SJSA1 (cell line): ENCODE data around the gene KAT14. TPM values are rescaled to one million over a fixed set of nuclear protein-coding genes. Genes with fewer than 3 reads are reported as not detected.

Source experiments
- DNase-seq, 2 experiments: peaks; one replicate each; pipeline ENCODE4 v3.0.0-alpha.2; 2015 to 2020; ENCODE audit warnings: low spot score in 2 of 2, low read depth in 1 of 2
- H3K27ac ChIP-seq: fragments of 250-450 bp; sonication (Bioruptor Pico); 2 replicates; pipeline ENCODE4 v1.5.1; 2020; ENCODE audit warnings: mild to moderate bottlenecking, moderate library complexity
- H3K27me3 ChIP-seq: fragments of 250-450 bp; sonication (Bioruptor Pico); replicated peaks from 2 replicates; pipeline ENCODE4 v1.5.1; 2020; ENCODE audit warnings: mild to moderate bottlenecking, moderate library complexity
- H3K36me3 ChIP-seq: fragments of 250-450 bp; sonication (Bioruptor Pico); 2 replicates; pipeline ENCODE4 v1.5.1; 2020; ENCODE audit warnings: mild to moderate bottlenecking
- H3K4me1 ChIP-seq: fragments of 250-450 bp; sonication (Bioruptor Pico); replicated peaks from 2 replicates; pipeline ENCODE4 v1.6.1; 2021; ENCODE audit warnings: mild to moderate bottlenecking
- H3K4me3 ChIP-seq: fragments of 250-450 bp; sonication (Bioruptor Pico); 2 replicates; pipeline ENCODE4 v1.5.1; 2020; ENCODE audit warnings: mild to moderate bottlenecking
- H3K9me3 ChIP-seq: fragments of 250-450 bp; sonication (Bioruptor Pico); replicated peaks from 2 replicates; pipeline ENCODE4 v1.5.1; 2020; ENCODE audit warnings: mild to moderate bottlenecking
- total RNA-seq: library from RNA; depleted of rRNA; stranded (reverse); fragments of >200 nt; shearing (Covaris generic); gene quantifications from 2 replicates; pipeline ENCODE4 v1.2.3, GENCODE V29; 2014

KAT14 gene
- total RNA-seq, 1 experiment from 2014 or later = 15.3 TPM

- Histone ChIP-seq H3K36me3 (no peaks in the 10 kb centered on the region; the same call in 1 of the 2 replicates), H3K4me3 (no peak overlapping the region), H3K9me3 (no peaks in the 10 kb centered on the region), H3K27ac (no peak overlapping the region), H3K27me3 (peaks cover 7% of the 10 kb centered on the region; the same call in 1 of the 2 replicates), H3K4me1 (peaks cover 5% of the 10 kb centered on the region)
- no peak for DNase-seq
Observed at GRCh38 chr20:18132663-18133062, 5.0 kb upstream of the KAT14 start.

DNA sequence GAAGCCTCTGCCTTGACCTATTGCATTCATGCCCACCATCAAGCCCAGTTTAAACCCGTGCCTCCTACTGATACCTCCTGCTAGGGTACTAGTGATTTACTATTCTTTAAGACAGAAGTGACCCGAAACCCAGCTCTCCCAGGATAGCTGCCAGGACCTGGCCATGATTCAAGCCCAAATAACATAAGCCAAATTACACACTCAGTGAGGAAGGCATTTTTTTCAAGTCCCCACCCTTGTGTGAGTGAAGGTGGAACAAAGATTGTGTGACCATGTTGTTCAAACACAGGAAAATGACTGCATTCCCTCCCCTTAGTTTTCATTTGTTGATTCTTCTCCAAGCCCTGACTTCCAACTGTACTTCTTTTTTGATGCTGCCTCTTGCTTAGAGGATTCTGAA lies 3.7 kb upstream of the KAT14 start:
- H3K4me1 ChIP-seq = peaks cover 8% of the 10 kb centered on the region
- H3K36me3 ChIP-seq = peaks cover 5% of the 10 kb centered on the region; the same call in 1 of the 2 replicates
- H3K4me3 ChIP-seq = no peak overlapping the region
- DNase-seq = no peak
- no peaks in the 10 kb centered on the region for H3K9me3 ChIP-seq
- 0 out of 2 replicates have a peak, but pooled peaks cover 7% of the 10 kb centered on the region for H3K27me3 ChIP-seq
- H3K27ac ChIP-seq = no peak overlapping the region

- peaks cover 18% of the 10 kb centered on the region for H3K36me3 ChIP-seq
- no peak for DNase-seq
- H3K27ac ChIP-seq = peak overlapping the region; percentile 47
- H3K4me1 ChIP-seq = peaks cover 13% of the 10 kb centered on the region
- H3K4me3 ChIP-seq = peak overlapping the region; percentile 87
- H3K9me3 ChIP-seq = no peaks in the 10 kb centered on the region
- no peaks in the 10 kb centered on the region for H3K27me3 ChIP-seq
Observed at GRCh38 chr20:18138266-18138582, 561 bp downstream of the KAT14 start.

DNA sequence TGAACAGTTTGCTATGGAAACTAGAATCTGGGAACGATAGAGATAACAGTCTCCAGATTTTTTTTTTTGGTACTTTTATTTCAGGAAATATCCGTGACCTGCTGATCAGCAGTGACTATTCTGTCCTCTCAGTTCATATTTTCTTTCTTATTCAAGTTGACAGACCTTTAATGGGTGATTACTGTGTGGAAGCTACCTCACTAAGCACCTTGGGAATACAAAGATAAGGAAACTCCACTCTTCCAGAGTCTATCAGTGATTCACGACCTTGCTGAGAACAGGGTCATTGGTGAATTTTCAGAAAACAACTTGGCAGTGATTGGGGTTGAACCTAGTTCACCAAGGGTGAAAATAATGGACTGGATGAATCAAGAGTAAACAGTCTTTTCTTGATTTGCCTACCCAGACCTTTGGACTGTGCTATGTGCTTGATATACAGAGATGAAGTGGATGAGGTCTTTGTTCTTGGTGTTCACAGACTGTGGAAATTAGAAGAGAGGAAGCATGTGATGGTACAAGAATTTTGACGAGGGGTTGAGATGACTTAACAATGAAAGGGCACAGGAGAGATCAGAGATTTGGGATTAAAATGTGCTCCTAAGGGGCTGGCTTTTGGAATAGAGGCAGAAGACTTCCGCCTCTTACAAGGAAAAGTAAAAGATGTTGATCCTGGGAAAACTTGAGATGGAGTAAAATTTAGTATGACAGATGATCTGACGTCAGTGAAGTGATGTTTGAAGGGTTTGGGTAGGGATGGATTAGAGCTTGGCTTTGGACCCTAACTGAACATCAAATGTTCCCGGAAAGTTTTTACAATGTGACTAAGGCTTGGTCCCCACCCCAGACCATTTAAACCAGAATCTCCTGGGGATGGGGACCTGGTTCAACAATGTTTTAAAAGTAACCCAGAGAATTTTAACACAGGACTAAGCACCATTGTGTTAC lies 1.2 kb downstream of the KAT14 start:
- H3K27ac ChIP-seq = no peak overlapping the region
- H3K36me3 ChIP-seq = peaks cover 21% of the 10 kb centered on the region
- peak in 1 of 2 experiments; percentile 12 for DNase-seq

DNA sequence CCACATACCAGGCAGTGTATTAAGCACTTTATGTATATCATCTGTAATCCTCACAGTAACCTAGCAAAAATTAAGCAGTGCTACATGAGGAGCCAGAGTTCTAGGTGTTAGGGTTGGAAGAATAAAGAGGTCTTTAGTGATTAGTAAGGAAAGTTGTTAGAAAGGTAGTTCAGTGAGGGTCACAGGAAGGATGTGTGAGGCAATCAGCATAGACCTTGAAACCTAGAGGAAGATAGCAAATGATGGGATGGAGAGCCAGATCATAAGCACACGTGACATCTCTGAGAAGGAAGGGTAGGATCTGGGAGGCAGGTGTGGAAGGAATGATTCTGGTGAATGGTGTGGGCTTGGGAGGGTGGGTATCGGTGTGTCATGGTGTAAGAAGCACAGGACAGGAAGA lies 2.2 kb downstream of the KAT14 start:
- no peak overlapping the region for H3K4me3 ChIP-seq
- H3K27ac ChIP-seq = no peak overlapping the region
- peaks cover 28% of the 10 kb centered on the region for H3K36me3 ChIP-seq
- H3K9me3 ChIP-seq = no peaks in the 10 kb centered on the region
- H3K4me1 ChIP-seq = peaks cover 13% of the 10 kb centered on the region
- no peak for DNase-seq
- H3K27me3 ChIP-seq = no peaks in the 10 kb centered on the region

More for the DNA sequence above, 1.2 kb downstream of the KAT14 start:
- Histone ChIP-seq H3K9me3 (no peaks in the 10 kb centered on the region), H3K27me3 (no peaks in the 10 kb centered on the region), H3K4me1 (peaks cover 13% of the 10 kb centered on the region), H3K4me3 (peak overlapping the region; percentile 87)

DNA sequence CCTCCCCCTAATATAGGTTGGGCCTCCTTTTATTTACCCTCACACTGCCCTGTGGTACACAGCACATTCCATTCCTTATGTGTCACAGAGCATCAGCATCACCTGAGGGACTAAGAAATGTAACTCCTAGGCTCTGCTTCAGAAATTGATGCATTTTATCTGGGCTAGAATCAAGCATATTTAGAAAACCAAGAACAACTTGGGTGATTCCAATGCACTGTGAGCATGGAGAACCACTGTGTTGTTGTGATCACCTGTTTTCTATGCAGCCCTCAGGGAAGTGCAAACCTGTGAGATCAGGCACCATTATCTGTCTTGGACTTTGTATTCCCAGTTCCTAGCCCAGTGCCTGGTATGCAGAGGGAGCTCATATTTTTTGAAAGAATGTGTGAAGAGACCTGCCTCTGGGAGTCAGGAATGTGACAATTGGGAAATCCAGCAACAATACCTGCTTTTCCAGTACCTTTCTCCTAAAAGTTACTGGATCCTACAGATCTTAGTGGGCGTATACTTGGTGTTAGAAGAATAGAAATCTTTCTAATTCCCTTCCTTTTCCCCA lies 7.0 kb downstream of the KAT14 start:
- no peaks in the 10 kb centered on the region for H3K9me3 ChIP-seq
- H3K27ac ChIP-seq = no peak overlapping the region
- no peak overlapping the region for H3K4me3 ChIP-seq
- H3K4me1 ChIP-seq = no peaks in the 10 kb centered on the region
- H3K27me3 ChIP-seq = no peaks in the 10 kb centered on the region
- H3K36me3 ChIP-seq = peaks cover 34% of the 10 kb centered on the region
- DNase-seq = no peak

GRCh38 chr20:18154342-18154741 lies 16.7 kb downstream of the KAT14 start:
- no peak for DNase-seq
- Histone ChIP-seq H3K36me3 (peaks cover 42% of the 10 kb centered on the region), H3K27me3 (no peaks in the 10 kb centered on the region)

GRCh38 chr20:18156045-18156444 lies 18.4 kb downstream of the KAT14 start:
- Histone ChIP-seq H3K9me3 (no peaks in the 10 kb centered on the region), H3K27me3 (no peaks in the 10 kb centered on the region), H3K4me1 (no peaks in the 10 kb centered on the region), H3K36me3 (peaks cover 36% of the 10 kb centered on the region), H3K27ac (no peak overlapping the region), H3K4me3 (no peak overlapping the region)
- no peak for DNase-seq

More at GRCh38 chr20:18154342-18154741, 16.7 kb downstream of the KAT14 start:
- no peaks in the 10 kb centered on the region for H3K4me1 ChIP-seq
- no peaks in the 10 kb centered on the region for H3K9me3 ChIP-seq
- no peak overlapping the region for H3K4me3 ChIP-seq
- H3K27ac ChIP-seq = no peak overlapping the region

- H3K9me3 ChIP-seq = no peaks in the 10 kb centered on the region
- H3K4me3 ChIP-seq = no peak overlapping the region
- H3K27me3 ChIP-seq = no peaks in the 10 kb centered on the region
- peaks cover 61% of the 10 kb centered on the region for H3K36me3 ChIP-seq
- no peak overlapping the region for H3K27ac ChIP-seq
- DNase-seq = no peak
- no peaks in the 10 kb centered on the region for H3K4me1 ChIP-seq
Observed at GRCh38 chr20:18164356-18164755, 26.7 kb downstream of the KAT14 start.

DNA sequence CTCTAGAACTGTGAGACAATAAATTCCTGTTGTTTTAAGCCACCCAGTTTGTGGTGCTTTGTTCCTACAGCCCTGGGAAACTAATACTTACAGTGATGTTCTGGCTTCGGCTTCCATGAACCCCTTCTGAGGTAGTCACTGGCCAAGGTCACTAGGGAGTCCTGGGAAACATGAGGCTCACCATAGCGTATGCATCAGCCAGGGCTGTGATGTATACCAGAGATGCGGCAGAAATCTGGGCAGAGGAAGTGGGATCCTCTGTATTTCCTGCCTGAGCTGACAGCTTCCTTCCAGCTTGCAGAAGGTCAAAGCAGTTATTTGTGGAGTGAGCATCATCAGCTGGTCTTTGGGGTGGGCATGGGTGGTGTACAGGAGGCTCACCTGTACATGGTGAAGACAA lies 27.9 kb downstream of the KAT14 start:
- H3K9me3 ChIP-seq = no peaks in the 10 kb centered on the region
- H3K36me3 ChIP-seq = peaks cover 60% of the 10 kb centered on the region
- no peak for DNase-seq
- H3K4me3 ChIP-seq = no peak overlapping the region
- no peaks in the 10 kb centered on the region for H3K27me3 ChIP-seq
- H3K27ac ChIP-seq = no peak overlapping the region
- no peaks in the 10 kb centered on the region for H3K4me1 ChIP-seq

DNA sequence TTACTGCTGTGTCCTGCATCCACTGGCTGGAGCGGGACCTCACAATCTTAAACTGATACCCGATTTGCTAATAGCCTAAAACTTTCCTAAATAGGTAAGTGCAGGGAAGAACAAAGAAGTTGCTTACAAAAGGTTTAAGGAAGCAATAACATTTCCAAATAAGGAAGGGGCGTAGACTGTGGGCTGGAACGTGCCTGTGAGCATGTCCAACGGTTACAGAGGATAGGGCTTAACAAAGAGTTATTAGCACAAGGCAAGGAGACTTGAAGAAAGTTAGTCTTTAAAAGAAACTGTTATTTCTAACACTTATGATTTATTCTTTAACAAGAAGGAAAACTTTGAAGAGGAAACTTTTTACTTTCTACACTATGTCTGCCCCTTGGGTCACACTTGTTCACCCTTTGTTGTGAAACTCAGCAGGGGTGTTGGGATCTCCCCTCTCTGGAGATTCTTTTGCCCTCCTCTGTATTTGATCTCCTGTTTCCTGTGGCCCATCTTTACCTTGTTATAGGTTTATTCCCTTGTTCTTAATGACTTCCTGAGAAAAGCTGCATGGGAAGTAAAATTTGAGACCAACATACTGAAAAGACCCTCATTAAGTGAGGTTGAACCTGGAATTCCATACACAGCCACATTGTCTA lies 28.7 kb downstream of the KAT14 start:
- Histone ChIP-seq H3K27ac (no peak overlapping the region), H3K9me3 (no peaks in the 10 kb centered on the region), H3K36me3 (peaks cover 66% of the 10 kb centered on the region), H3K4me3 (no peak overlapping the region), H3K27me3 (no peaks in the 10 kb centered on the region), H3K4me1 (no peaks in the 10 kb centered on the region)
- DNase-seq = no peak

DNA sequence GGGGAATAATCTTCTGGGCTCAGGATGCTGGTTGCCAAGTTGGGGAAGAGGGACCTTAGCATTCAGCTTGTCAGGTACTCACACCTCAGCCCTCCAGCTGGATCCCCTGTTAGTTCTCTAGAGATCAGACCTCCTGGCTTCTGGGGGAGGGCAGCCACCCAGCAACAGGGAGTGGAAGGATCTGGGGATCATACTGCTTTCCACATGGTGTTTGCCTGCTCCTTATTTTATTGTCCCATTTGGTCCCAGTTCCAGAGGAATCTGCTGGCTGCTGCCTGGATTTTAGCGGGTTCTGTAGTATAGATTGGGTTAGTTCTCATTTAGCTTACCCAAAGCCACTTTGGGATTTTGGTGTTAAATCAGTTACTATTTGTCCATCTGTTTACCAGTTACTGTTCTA lies 29.3 kb downstream of the KAT14 start:
- DNase-seq = no peak
- peaks cover 63% of the 10 kb centered on the region for H3K36me3 ChIP-seq
- no peak overlapping the region for H3K4me3 ChIP-seq
- no peaks in the 10 kb centered on the region for H3K4me1 ChIP-seq
- H3K27me3 ChIP-seq = no peaks in the 10 kb centered on the region
- H3K9me3 ChIP-seq = no peaks in the 10 kb centered on the region
- H3K27ac ChIP-seq = no peak overlapping the region

GRCh38 chr20:18172379-18172778 lies 34.7 kb downstream of the KAT14 start:
- no peak for DNase-seq
- Histone ChIP-seq H3K9me3 (no peaks in the 10 kb centered on the region), H3K4me3 (no peak overlapping the region)

More at GRCh38 chr20:18172379-18172778, 34.7 kb downstream of the KAT14 start:
- Histone ChIP-seq H3K36me3 (peaks cover 35% of the 10 kb centered on the region), H3K27ac (no peak overlapping the region), H3K27me3 (no peaks in the 10 kb centered on the region; the same call in 1 of the 2 replicates), H3K4me1 (no peaks in the 10 kb centered on the region)
